Urothelium cell line (cell line): ENCODE data around the gene RPS25.
"Not testable (repeated sequence)": the region's sequence is repeated elsewhere in the genome, so short reads cannot be mapped to it uniquely, and the experiment has no call there.

Experiments
- DNase-seq: peaks from one replicate; pipeline ENCODE4 v3.0.0; 2011; ENCODE audit warnings: low spot score, mixed read lengths
- FAIRE-seq: peaks from 2 replicates; lab custom pipeline; 2011; peaks lifted over from hg19 to GRCh38; lab: Jason Lieb, UNC

The RPS25 gene

DNA sequence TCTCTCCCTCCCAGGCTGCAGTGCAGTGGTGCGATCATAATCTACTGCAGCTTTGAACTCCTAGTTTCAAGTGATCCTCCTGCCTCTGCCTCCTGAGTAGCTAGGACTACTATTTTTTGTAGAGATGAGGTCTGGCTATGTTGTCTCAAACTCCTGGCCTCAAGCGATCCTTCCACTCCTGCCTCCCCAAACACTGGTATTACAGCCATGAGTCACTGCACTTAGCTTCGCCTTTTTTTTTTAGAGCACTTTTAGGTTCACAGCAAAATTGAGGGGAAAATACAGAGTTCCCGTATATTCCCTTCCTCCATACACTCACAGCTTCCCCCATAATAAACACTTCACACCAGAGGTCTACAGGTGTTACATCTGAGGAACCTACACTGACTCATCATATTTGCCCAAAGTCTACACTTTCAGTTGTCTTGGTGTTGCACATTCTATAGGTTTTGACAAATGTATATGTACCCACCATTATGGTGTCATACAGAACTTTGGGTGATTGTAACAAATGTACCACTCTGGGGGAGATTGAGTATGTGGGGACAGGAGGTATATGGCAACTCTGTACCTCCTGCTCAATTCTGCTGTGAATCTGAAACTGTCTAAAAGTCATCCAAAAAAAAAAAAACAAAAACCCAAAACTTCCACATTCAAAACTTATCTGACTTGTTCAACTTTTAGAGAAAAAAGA, 23.8 kb upstream of the RPS25 start:
- no peak for DNase-seq
- FAIRE-seq = no peak

DNA sequence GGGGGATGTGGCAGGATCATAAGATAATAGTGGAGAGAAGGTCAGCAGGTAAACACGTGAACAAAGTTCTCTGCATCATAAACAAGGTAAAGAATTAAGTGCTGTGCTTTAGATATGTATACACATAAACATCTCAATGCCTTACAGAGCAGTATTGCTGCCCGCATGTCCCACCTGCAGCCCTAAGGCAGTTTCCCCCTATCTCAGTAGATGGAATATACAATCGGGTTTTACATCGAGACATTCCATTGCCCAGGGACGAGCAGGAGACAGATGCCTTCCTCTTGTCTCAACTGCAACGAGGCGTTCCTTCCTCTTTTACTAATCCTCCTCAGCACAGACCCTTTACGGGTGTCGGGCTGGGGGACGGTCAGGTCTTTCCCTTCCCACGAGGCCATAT, 21.3 kb upstream of the RPS25 start:
- not testable (repeated sequence) for FAIRE-seq

DNA sequence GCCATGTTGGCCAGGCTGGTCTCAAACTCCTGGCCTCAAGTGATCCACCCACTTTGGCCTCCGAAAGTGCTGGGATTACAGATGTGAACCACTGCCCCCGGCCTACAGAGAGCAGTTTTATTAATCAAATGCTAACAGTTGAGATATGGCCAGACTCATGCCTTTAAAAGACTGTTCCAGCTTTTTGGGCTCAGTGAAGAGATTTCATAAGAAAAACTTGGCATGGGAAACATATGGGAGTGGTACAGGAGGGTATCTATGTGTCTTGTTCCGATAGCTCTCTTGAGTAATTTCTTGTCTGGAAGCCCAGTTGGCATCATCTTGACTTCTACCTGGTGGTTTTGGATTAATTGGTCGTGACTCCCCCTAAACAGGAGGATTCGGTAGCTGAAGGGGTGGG, 20.7 kb upstream of the RPS25 start:
- FAIRE-seq (no peak), DNase-seq (no peak)

More for the DNA sequence above, 21.3 kb upstream of the RPS25 start:
- not testable (repeated sequence) for DNase-seq

DNA sequence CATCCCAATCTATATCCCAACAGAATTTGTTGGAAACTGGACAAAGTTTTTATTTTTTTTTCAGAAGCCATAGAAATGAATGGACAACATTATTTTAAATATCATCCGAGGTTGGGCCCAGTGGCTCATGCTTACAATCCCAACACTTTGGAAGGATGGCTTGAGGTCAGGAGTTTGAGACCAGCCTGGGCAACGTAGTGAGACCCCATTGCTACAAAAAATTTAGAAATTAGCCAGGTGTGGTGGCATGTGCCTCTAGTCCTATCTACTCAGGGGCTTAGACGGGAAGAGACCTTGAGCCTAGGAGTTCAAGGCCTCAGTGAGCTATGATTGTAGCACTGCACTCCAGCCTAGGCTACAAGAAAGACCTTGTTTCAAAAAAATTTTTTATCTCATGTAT, 16.7 kb upstream of the RPS25 start:
- FAIRE-seq (no peak), DNase-seq (no peak)

DNA sequence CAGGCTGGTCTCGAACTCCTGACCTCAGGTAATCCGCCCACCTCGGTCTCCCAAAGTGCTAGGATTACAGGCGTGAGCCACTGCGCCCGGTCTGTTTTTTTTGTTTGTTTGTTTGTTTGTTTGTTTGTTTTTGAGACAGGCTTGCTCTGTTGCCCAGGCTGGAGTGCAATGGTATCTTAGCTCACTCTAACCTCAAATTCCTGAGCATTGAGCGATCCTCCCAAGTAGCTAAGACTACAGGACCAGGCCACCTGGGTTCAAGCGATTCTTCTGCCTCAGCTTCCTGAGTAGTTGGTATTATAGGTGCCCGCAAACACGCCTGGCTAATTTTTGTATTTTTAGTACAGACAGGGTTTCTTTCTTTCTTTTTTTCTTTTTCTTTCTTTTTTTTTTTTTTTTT, 15.3 kb upstream of the RPS25 start:
- not testable (repeated sequence) for DNase-seq, FAIRE-seq

DNA sequence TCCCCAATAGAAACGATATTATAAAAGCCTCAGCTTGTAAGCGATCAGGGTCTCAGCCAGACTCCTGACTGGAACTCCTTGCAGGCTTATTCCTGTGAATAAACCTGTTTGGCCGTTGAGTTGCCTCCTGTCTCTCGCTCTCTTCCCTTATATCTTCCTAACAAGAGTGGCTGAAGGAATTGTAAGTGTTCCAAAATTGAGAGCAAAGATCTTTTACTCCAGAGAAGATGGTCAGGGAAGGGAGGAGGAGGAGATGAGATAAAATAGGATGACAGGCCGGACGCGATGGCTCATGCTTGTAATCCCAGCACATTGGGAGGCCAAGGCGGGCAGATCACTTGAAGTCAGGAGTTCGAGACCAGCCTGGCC, 13.8 kb upstream of the RPS25 start:
- DNase-seq = no peak
- FAIRE-seq = no peak

DNA sequence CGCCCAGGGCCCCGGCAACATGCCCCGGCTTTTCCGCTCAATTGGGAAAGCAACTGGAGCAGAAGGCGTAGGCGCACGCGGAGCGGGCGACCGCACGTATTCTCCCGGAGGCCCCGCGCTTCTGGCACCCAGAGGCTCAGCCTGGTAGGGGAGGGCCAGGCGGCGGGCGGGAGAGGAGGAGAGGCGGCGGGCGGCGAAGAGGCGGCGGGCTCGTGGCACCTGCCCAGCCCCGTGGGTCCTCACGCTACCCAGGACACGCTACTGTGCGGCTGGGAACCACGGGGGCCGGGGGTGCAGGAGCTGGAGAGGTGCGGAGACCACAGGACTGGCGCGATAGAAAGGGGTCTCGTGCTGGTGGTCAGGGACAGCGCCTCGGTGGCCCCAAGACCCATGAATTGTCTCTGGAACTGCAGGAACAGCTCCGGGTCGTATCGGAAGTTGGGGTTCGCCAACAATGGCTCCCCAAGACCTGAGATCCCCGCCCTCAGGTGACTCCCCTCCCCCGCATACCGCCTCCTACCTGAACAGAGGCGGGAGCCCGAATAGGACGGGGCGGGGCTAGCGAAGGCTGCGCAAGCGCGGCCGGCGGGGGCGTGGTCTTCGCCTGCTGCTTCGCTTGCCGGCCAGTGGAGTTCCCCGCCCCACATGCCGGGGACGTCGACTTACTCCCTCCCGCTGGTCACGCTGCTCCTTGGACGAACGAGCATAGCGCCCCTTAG, 12.3 kb upstream of the RPS25 start, which contains the start of gene SLC37A4:
SLC37A4 (minus strand) TSS at position 549 of the 719 bp plus-strand sequence.
- DNase-seq (peak; percentile 96), FAIRE-seq (no peak)

DNA sequence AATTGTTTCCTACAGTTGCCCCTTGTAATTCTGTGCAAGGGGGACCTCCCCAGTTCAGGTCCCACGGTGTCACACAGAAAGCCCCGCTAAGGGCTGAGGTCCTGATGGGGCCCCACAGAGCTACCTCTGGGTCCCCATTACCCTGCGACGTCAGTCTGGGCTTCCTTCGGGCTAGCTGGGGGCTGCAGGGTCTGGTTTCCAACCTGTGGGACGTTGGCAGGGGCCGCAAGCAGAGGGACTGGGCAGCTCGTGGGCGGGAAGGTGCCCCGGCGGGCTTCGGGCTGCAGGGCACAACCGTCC, 11.8 kb upstream of the RPS25 start:
- DNase-seq (no peak), FAIRE-seq (no peak)

DNA sequence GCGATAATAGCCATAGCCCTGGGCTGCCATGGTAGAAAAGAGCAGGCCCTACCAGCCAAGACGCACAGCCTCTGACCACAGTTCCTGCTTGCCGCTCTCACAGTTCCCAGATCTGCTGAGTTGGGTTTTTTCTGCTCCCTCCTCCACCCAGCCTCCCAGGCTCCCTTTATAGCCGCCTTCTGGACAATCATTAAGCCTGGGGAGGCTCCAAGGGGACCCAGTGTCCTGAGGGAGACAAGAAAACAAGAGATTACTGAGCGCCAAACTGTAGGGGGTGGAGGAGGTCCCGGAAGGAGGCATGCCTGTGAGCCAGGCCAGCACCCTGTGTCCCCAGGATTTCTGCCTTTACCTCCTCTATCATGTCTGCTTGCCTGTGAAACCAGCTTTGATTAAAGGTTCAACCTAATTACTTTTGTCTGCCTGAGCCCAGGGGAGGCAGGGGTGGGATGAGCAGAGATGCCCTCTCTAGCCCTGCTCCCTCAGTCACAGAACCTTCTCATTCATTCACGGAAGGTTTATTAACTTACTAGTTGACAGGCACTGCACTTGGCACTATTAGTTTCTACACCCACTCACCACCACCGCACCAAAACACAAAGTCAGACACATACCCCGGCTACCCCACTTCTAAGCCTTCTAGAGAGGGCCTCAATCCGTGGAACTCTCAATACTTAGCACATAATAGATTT, 11.3 kb upstream of the RPS25 start:
- no peak for DNase-seq
- no peak for FAIRE-seq

DNA sequence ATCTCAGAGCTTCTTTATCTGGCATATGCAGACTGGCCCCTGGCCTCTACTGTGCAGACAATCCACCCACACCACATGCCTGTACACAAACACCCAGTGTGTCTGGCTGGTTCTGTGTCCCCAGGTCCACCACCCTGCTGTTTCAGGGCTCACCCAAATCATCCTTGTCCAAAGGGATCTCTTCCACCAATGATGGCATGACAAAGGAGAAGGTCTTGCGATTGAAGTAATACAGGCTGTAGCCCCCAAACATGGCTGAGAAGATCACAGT, 10.9 kb upstream of the RPS25 start:
- DNase-seq (no peak), FAIRE-seq (no peak)

DNA sequence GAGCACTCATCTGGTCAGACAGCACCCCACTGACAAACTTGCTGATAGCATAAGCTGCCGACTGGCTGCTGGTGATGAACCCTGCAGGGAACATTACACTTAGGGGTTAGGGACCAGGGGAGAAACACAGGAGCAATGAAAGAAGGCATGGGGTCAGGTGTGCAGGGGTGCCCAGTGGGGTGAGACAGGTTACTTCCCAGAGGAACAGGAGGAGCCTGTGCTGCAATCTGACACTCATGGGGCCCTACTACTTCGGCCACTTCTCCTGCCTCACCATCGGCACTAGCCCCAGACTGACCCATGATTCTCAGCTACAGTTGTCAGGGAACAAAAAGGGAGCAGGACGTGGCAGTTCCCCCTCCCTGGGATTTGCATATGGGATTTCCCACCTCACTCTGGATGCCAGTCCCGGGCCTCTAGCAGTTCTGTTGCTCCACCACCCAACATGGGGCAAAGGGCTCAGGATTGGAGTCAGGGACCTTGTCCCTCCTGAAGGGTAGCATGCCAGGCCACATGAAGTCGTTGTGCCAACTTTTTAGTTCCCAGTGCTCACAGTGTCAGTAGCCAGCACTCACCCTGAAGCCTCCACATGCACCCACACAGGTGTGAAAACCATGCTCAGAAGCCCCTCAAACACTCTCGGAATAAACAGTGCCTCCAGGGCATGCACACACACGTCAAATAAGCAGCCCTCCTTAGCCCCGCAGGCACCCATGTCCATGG, 10.4 kb upstream of the RPS25 start:
- FAIRE-seq (no peak), DNase-seq (no peak)

DNA sequence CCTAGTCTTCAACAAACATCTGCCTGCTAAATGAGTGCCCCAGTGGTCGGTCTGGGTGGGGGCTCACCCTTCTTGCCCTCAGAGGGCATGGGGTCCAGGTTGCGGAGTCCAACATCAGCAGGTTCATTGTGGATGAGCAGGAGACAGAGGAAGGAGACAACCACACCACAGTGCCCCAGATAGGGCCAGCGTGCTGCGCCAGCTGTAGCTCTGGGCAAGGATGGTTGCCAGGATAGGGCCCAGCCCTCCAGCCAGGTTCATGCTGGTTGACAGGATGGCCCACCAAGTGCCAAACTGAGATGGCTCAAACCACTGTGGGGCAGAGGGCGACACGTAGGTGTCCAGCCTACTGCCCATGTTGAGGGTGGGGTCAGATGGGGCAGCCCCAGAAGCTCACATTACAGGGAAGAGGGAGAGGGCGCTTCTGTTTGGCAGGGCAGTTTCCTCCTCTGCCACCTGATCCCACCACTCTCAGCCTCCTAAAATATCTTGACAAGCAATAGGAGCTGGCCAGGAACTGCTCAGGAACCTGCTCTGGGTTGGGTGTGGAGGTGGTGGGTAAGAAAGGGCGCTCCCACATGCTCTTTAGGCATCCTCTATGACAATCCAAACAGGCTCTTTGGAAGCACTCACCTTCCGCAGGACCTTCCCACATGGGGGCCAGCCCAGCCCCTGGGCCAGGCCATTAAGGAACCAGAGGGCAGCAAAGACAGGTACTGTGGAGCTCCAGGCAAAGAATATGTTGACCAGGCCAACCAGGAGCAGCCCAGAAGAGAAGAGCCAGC, 9.6 kb upstream of the RPS25 start:
- no peak for FAIRE-seq
- DNase-seq = no peak

DNA sequence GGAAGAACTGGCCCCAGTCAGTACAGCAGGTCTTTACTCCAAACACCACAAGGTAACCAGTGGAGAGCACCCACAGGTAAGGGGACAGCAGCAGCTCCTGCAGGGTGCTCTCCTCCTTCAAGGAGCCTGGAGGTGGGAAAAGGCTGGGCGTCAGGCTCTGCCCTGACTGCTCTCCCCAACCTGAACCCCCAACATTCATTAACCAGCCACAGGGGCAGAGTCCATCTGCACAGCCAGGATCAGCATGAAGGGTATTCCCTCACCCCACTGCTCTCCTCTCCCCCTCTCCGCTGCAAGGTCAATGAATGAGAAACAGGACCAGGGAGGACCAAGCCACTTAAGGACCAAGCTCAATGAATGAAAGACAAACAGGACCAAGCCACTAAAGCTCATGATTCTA, 8.8 kb upstream of the RPS25 start:
- DNase-seq = no peak
- FAIRE-seq = no peak

DNA sequence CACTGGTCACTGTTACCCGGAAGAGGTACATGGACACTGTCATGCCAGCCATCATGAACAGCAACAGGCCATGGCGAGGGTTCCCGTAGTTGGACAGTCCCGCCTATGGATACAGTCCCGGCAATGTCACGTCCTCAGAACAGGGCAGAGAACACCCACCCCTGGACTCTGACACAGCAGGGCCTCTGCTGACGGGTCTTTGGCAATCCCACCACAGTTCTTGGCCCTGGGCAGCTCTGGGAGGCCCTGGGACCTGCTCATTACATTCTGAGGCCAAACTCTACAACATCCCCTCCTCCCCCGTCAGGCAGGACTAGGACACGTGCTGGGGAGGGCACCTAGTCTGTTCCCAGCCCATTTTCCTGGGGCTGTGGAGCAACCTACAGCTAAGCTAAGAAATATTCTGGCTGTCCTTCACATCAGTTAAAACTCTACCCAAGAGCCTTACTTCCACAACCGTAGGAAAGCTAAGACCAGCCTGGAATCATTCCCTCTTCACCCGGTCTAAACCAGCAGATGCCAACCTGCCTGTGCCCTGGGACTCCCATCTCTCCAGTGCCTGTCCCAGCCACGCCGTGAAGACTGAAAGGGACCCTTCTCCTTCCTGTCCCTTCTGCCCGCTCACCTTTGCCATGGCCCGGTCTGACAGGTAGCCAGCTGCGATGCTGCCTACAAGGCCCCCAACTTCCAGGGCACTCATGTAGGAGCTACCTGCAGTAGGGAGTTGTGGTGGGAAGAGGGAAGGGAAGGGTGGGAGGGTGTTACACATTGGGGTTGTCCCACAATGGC, 8.0 kb upstream of the RPS25 start:
- FAIRE-seq (no peak), DNase-seq (no peak)

DNA sequence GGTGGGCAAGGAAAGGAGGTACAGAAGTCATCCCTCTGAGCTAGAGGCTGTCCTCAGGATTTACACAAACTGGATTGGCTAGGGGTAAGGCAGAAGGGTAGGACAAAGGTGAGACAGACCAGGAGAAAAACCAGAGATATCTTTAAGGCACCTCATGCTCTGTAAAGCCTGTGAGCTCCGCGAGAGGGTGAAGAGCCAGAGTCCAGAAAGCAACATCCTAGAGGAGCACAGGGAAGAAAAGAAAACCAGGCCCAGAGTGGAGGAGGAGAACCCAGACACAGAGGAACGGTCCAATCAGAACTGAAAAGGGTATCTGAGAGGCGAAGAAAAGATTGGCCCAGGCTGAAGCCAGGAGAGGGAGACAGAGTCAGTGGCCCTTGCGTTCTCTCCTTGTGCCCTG, 7.4 kb upstream of the RPS25 start:
- no peak for FAIRE-seq
- DNase-seq = no peak

DNA sequence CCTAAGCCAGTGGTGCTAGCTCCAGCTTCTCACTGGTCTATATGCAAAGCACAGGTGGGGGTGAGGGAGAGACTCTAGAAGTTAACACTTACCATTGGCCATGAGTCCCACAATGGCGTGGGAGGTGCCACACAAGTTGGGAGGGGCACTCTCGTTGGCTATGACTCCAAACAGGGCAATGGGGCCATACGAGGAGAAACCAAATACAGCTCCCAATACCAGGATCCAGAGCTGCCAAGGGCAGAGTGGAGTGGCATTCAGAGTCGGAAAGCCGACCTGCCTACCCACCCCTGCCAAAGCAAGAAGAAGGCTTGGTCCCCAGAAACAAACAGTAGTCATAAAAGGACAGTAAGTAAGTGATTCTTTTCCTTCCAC, 6.9 kb upstream of the RPS25 start:
- DNase-seq (no peak), FAIRE-seq (no peak)

DNA sequence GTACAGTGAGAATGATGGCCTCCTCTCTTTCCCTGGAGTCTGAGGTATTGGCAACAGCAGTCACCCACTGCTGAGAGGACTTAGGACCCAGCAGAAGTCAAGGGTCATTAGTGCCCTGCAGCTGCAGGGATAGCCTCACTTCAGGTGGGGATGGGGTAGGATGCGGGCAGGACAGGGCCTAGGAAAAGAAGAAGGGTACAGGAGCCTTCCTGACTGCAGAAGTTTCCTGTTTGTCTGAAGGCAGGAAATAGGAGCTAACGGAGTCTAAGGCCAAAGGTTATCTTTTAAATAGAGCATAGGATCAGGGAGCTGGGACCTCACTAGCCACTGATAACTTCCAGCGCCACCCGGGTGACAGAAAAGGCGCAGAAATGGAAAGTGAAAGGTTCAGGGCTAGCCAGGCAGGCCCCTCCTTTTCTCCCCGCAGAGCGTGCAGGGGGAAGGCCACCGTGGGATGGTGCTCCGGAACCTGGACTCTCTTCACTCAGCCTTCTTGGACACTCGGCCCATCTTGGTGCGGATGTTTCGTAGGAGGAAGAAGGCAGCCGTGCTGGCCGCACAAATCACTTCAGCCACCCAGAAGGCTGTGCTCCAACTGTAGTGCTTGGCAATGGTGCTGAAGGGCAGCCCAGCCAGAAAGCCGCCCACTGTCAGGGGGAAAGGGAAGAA, 6.4 kb upstream of the RPS25 start:
- FAIRE-seq (no peak), DNase-seq (no peak)

DNA sequence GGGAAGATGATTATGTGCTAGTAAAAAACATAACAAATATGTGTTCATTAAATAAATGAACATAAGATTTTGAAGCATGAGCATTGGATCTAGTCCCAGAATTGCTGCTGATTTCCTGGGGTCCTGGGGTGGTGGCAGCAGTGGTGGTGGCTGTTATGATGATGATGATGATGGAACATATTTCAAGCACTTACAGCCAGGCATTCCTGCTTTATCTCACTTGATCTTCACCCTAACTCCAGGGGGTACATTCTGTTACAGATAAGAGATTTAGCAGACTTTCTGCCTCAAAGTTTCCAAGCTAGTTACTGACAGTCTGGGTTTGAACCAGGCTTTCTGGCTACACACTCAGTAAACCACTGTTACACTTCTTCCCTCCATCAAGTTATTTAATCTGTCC, 5.6 kb upstream of the RPS25 start:
- DNase-seq (no peak), FAIRE-seq (no peak)

DNA sequence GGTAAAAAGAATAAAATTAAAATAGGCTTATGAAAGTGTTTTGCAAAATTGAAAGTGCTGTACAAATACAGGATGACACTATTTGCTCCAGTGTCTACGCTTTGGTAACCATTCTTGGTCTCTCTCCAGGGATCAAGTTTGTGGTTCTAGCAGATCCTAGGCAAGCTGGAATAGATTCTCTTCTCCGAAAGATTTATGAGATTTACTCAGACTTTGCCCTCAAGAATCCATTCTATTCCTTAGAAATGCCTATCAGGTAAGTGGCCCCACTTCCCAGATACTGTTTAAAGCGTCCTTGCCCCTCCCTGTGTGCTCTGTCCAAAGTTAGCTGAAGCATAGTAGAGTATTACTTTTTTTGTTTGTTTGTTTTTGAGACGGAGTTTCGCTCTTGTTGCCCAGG, 3.5 kb upstream of the RPS25 start:
- DNase-seq (no peak), FAIRE-seq (no peak)

DNA sequence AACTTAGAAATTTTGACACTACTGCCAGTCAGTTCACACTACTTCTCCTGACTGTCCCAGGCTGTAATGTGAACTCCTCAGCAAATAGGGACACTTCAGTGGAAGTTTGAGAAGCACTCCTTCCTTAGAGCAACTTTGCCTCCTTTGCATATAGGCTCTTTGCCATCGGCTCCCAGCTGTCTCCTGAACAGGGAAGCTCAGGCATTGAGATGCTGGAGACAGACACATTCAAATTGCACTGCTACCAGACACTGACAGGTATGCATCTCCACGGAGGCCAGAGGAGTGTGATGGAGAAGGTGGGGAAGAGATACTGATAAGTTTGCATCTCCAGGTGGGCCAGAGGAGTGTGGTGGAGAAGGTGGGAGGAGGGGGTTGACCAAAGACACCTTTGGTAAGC, 1.9 kb upstream of the RPS25 start:
- DNase-seq = no peak
- FAIRE-seq = no peak
